Chondrocyte (in vitro differentiated cells): ENCODE results near the gene ASS1. TPM values are rescaled to one million over a fixed set of nuclear protein-coding genes. Genes with fewer than 3 reads are reported as not detected.

Experiments
- DNase-seq: peaks from one replicate; pipeline ENCODE4 v3.0.0; 2021; ENCODE audit warnings: mixed read lengths, low spot score
- H3K27ac Mint-ChIP-seq: one replicate; pipeline ENCODE4 v1.8.0; 2021; ENCODE audit warnings: mild to moderate bottlenecking, moderate library complexity, mixed read lengths; ENCODE audit not compliant: unreplicated experiment
- H3K27me3 Mint-ChIP-seq: 2 replicates; pipeline ENCODE4 v1.8.0; 2021; ENCODE audit warnings: low read depth, mixed read lengths
- H3K36me3 Mint-ChIP-seq: 2 replicates; pipeline ENCODE4 v1.8.0; 2021; ENCODE audit warnings: low read depth, mixed read lengths
- H3K4me1 Mint-ChIP-seq: 2 replicates; pipeline ENCODE4 v1.8.0; 2021; ENCODE audit warnings: low read depth, mild to moderate bottlenecking, mixed read lengths
- H3K4me3 Mint-ChIP-seq: one replicate; pipeline ENCODE4 v1.8.0; 2021; ENCODE audit warnings: mild to moderate bottlenecking, moderate library complexity, mixed read lengths; ENCODE audit not compliant: unreplicated experiment
- H3K9me3 Mint-ChIP-seq: 2 replicates; pipeline ENCODE4 v1.8.0; 2021; ENCODE audit warnings: low read depth, mixed read lengths
- total RNA-seq: library from RNA; stranded (reverse); gene quantifications from 3 replicates; pipeline ENCODE4 v1.2.1, GENCODE V29; 2021
- TF ChIP-seq, protein P1 (sequence below): fragments of 200-600 bp; sonication (generic); IDR thresholded peaks from 2 replicates; pipeline ENCODE4 v1.5.0; 2021; ENCODE audit warnings: antibody characterized with exemption, mild to moderate bottlenecking, moderate library complexity

The ASS1 gene
- total RNA-seq, 1 donor from 2014 or later, result 193 TPM

DNA sequence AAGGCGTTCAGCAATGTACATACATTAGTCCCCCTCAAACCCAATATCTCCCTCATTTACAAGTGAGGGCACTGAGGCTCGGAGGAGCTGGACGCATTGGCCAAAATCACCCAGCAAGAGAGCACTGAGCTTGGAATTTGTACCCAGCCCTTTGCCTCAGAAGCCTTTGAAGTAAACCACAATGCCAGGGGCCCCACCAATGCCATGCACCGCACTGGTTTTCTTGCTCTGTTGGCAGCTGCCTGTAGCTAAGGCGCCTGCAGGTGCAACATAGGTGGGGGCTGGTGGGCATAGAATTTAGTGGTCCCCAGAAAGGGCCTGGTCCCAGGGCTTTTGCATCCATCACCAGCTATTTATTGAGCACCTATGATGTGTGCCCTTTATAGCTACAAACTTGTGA lies 97.3 kb downstream of the ASS1 start:
- Mint-ChIP-seq H3K27ac (no peak overlapping the region), H3K4me3 (no peak overlapping the region), H3K36me3 (no peaks in the 10 kb centered on the region), H3K9me3 (no peaks in the 10 kb centered on the region), H3K4me1 (peaks cover 12% of the 10 kb centered on the region), H3K27me3 (peaks cover 48% of the 10 kb centered on the region)
- no peak for DNase-seq
- TF ChIP-seq, protein P1, sequence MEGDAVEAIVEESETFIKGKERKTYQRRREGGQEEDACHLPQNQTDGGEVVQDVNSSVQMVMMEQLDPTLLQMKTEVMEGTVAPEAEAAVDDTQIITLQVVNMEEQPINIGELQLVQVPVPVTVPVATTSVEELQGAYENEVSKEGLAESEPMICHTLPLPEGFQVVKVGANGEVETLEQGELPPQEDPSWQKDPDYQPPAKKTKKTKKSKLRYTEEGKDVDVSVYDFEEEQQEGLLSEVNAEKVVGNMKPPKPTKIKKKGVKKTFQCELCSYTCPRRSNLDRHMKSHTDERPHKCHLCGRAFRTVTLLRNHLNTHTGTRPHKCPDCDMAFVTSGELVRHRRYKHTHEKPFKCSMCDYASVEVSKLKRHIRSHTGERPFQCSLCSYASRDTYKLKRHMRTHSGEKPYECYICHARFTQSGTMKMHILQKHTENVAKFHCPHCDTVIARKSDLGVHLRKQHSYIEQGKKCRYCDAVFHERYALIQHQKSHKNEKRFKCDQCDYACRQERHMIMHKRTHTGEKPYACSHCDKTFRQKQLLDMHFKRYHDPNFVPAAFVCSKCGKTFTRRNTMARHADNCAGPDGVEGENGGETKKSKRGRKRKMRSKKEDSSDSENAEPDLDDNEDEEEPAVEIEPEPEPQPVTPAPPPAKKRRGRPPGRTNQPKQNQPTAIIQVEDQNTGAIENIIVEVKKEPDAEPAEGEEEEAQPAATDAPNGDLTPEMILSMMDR, result no peak

DNA sequence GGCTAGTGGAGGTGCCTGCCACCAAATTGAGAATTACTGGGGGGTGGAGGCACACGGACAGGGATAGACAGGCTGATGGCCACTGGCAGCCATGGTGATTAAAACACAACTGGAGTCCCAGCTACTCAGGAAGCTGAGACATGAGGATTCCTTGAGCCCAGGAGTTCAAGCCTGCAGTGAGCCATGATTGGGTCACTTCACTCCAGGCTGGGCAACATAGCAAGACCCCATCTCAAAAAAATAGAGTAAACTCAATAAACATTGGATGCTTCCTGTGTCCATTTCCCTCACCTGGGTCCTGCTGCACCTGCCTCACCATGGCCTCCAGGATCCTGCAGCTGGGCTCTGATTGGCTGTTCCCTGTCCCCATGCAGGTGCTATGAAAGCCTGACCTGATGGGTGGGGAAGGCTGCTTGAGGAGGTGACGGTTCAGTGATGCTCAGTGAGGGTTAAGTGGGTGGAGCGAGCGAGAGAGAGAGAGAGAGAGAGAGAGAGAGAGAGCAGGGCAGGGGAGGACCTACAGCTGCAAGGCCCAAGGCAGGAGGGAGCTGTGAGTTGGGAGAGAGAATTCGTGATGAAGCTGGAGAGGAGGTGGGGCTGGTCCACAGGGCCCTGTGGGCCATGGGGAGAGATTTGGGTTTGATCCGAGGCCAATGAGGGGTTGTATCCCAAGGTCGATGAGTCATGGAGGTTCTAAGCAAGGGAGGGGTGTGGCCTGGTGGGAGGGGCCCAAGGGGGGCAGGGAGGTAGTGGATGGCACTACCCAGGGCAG lies 97.9 kb downstream of the ASS1 start:
- peaks cover 9% of the 10 kb centered on the region for H3K4me1 Mint-ChIP-seq

DNA sequence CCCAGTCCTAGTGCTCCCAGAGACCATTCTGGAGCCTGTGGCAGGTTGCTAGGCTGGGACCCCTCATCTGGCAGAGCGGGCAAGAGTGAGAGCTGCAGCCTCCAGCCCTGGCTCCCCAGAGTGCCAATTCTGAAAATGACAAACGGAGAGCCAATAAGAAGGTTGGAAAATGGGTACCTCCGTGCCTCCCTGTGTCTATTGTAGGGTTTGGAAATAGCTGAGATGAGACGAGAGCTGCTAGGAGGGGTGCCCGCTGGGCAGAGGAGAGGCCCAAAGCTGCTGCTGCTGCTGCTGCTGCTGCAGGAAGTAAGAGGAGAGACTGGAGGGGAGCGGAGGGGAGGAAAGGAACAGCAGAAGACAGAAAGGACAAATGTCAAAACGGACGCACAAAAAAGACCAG lies 98.6 kb downstream of the ASS1 start:
- H3K27ac Mint-ChIP-seq, result no peak overlapping the region

More for the DNA sequence above, 97.9 kb downstream of the ASS1 start:
- Mint-ChIP-seq H3K9me3 (no peaks in the 10 kb centered on the region), H3K36me3 (no peaks in the 10 kb centered on the region), H3K27me3 (peaks cover 44% of the 10 kb centered on the region), H3K27ac (no peak overlapping the region), H3K4me3 (no peak overlapping the region)
- TF ChIP-seq, protein P1, result no peak
- no peak for DNase-seq

DNA sequence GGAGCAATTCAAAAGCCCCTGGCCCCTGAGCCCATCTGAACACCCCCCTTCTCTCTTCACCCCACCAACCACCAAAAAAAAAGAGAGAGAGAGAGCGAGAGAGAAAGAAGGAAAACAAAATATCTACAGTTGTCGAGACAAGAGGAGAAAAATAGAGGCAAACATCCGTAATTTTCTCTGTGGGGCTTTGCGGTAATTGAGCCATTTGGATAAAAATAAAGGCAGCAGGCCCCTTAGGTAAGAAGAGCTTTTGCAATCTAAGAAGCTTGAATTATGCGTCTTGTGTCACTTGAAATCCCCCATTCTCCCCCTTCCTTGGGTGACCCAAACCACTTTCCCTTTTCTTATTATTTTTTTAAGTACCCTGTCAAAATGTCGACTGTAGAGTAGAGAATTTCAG lies 99.1 kb downstream of the ASS1 start:
- DNase-seq, result no peak
- Mint-ChIP-seq H3K27ac (no peak overlapping the region), H3K9me3 (no peaks in the 10 kb centered on the region), H3K4me1 (peaks cover 5% of the 10 kb centered on the region), H3K4me3 (no peak overlapping the region), H3K27me3 (peaks cover 35% of the 10 kb centered on the region), H3K36me3 (no peaks in the 10 kb centered on the region)
- TF ChIP-seq, protein P1, result no peak

More for the DNA sequence above, 98.6 kb downstream of the ASS1 start:
- no peaks in the 10 kb centered on the region for H3K36me3 Mint-ChIP-seq
- H3K4me1 Mint-ChIP-seq, result peaks cover 5% of the 10 kb centered on the region
- H3K27me3 Mint-ChIP-seq, result peaks cover 39% of the 10 kb centered on the region
- H3K9me3 Mint-ChIP-seq, result no peaks in the 10 kb centered on the region
- no peak overlapping the region for H3K4me3 Mint-ChIP-seq
- no peak for DNase-seq
- TF ChIP-seq, protein P1, result no peak

DNA sequence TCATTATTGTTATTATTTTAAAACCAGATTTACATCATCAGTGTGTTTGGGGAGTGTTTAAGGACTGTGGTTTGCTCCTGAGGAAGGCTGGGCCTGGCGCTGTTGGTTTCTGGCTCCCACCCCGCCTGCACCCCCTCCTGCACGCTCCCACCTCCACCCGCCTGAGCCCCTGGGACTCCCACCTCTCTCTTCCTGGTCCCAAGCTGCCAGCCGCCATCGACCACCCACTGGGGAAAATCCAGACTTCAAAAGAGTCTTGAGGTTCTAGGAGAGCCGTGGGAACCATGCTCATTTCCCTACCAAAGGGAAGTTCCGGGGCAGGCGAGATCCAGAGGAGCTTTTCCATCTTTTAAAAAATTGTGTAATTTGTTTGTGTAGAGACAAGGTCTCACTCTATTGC lies 99.6 kb downstream of the ASS1 start:
- H3K9me3 Mint-ChIP-seq, result peaks cover 2% of the 10 kb centered on the region
- H3K36me3 Mint-ChIP-seq, result no peaks in the 10 kb centered on the region
- TF ChIP-seq, protein P1, result no peak
- DNase-seq, result no peak
- peaks cover 33% of the 10 kb centered on the region for H3K27me3 Mint-ChIP-seq
- H3K4me3 Mint-ChIP-seq, result no peak overlapping the region
- no peak overlapping the region for H3K27ac Mint-ChIP-seq
- H3K4me1 Mint-ChIP-seq, result peaks cover 4% of the 10 kb centered on the region
